KMS-11 (cell line): Measurements from ENCODE around the gene LAMTOR5.

Source experiments
- H2AFZ ChIP-seq: fragments of 200-600 bp; sonication (generic); 2 replicates; pipeline ENCODE4 v1.6.1; 2016; ENCODE audit warnings: antibody characterized with exemption, mixed run types, low read depth
- H3K27ac ChIP-seq: fragments of 200-600 bp; sonication (generic); 2 replicates; pipeline ENCODE4 v1.6.1; 2016; ENCODE audit warnings: mild to moderate bottlenecking, mixed run types
- H3K27me3 ChIP-seq: fragments of 200-600 bp; sonication (generic); 2 replicates; pipeline ENCODE4 v1.6.1; 2017; ENCODE audit warnings: mild to moderate bottlenecking, low read depth, mixed run types, moderate library complexity; ENCODE audit not compliant: insufficient read depth
- H3K36me3 ChIP-seq: fragments of 200-600 bp; sonication (generic); 2 replicates; pipeline ENCODE4 v1.6.1; 2017; ENCODE audit warnings: mild to moderate bottlenecking, mixed run types; ENCODE audit not compliant: insufficient read depth
- H3K4me1 ChIP-seq: fragments of 200-600 bp; sonication (generic); 2 replicates; pipeline ENCODE4 v1.6.1; 2016; ENCODE audit warnings: mild to moderate bottlenecking, low read depth, mixed run types; ENCODE audit not compliant: poor library complexity, severe bottlenecking
- H3K4me2 ChIP-seq: fragments of 200-600 bp; sonication (generic); 2 replicates; pipeline ENCODE4 v1.7.0; 2016; ENCODE audit warnings: mild to moderate bottlenecking, mixed run types
- H3K4me3 ChIP-seq: fragments of 200-600 bp; sonication (generic); IDR thresholded peaks from 2 replicates; pipeline ENCODE4 v1.6.1; 2017; ENCODE audit warnings: low read depth, low read length, mixed read lengths; ENCODE audit not compliant: insufficient read depth
- H3K79me2 ChIP-seq: fragments of 200-600 bp; sonication (generic); 2 replicates; pipeline ENCODE4 v1.6.1; 2016; ENCODE audit warnings: low read depth, mixed run types; ENCODE audit not compliant: insufficient read depth
- H3K9ac ChIP-seq: fragments of 200-600 bp; sonication (generic); 2 replicates; pipeline ENCODE4 v1.6.1; 2016; ENCODE audit warnings: mild to moderate bottlenecking, mixed run types
- H4K20me1 ChIP-seq: fragments of 200-600 bp; sonication (generic); 2 replicates; pipeline ENCODE4 v1.6.1; 2016; ENCODE audit warnings: mild to moderate bottlenecking, mixed run types; ENCODE audit not compliant: insufficient read depth
- TF ChIP-seq, protein P1 (sequence below): fragments of 200-600 bp; sonication (generic); conservative IDR thresholded peaks from 2 replicates; pipeline ENCODE4 v1.6.1; 2017; ENCODE audit warnings: low read depth, mild to moderate bottlenecking, antibody characterized with exemption, low read length, moderate library complexity, mixed read lengths

LAMTOR5 gene

DNA sequence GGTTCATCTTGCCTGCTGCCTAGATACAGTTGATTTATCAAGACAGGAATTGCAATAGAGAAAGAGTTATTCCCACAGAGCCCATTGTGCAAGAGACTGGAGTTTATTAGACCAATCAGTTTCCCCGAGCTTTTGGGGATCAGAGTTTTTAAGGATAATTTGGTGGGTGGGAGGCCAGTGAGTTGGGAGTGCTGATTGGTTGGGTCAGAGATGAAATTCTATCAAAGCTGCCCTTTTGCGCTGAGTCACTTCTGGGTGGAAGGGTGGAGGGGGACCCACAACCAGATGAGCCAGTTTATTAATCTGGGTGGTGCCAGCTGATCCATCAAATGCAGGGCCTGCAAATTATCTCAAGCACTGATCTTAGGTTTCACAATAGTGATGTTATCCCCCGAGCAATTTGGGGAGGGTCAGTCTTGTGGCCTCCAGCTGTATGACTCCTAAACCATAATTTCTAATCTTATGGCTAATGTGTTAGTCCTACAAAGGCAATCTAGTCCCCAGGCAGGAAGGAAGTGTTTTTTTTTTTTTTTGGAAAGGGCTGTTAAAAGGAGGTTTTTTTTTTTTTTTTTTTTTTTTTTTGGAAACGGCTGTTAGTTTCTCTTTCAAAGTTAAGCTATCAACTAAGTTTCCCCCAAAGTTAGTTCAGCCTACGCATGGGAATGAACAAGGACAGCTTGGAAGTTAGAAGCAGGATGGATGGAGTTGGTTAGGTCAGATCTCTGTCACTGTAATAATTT, 24.1 kb downstream of the LAMTOR5 start:
- Histone ChIP-seq H3K27me3 (no peaks in the 10 kb centered on the region), H3K9ac (no peak overlapping the region), H3K79me2 (no peaks in the 10 kb centered on the region), H3K4me1 (no peaks in the 10 kb centered on the region), H3K27ac (no peak overlapping the region), H2AFZ (no peak overlapping the region), H3K36me3 (no peaks in the 10 kb centered on the region), H3K4me3 (no peak overlapping the region), H3K4me2 (no peak overlapping the region), H4K20me1 (no peaks in the 10 kb centered on the region)
- TF ChIP-seq, protein P1, sequence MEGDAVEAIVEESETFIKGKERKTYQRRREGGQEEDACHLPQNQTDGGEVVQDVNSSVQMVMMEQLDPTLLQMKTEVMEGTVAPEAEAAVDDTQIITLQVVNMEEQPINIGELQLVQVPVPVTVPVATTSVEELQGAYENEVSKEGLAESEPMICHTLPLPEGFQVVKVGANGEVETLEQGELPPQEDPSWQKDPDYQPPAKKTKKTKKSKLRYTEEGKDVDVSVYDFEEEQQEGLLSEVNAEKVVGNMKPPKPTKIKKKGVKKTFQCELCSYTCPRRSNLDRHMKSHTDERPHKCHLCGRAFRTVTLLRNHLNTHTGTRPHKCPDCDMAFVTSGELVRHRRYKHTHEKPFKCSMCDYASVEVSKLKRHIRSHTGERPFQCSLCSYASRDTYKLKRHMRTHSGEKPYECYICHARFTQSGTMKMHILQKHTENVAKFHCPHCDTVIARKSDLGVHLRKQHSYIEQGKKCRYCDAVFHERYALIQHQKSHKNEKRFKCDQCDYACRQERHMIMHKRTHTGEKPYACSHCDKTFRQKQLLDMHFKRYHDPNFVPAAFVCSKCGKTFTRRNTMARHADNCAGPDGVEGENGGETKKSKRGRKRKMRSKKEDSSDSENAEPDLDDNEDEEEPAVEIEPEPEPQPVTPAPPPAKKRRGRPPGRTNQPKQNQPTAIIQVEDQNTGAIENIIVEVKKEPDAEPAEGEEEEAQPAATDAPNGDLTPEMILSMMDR = no peak

DNA sequence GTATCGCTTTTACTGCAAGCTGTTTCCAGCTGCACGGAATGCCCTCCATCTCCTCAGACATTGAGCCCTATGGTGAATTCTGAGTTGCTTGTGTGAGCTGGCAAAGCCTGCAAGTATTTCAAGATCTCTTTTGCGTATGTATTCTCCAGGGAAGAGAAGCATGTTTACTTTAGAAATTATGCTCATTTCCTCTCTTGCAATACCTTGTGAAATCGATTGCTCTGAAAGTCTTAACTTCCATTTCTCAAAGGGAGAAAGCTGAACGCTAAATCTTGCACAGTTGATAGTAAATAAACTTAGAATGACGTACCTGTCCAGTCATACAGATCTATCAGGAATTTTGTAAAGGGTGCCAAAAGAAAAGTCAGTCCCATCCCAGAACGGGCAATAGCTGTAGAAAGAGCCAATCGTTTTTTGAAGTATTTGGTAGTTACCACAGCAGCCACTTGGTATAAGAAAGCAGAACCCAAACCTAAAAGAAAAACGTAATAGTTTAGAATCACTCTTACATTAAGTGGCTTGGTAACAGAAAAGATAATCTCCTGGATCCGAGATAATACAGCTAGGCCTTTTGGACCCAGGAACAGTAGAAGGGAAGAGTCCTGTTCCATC, 26.7 kb downstream of the LAMTOR5 start:
- Histone ChIP-seq H3K27ac (no peak overlapping the region), H3K79me2 (no peaks in the 10 kb centered on the region), H3K9ac (no peak overlapping the region), H3K4me3 (no peak overlapping the region), H2AFZ (no peak overlapping the region), H4K20me1 (no peaks in the 10 kb centered on the region), H3K36me3 (no peaks in the 10 kb centered on the region), H3K4me1 (no peaks in the 10 kb centered on the region), H3K27me3 (no peaks in the 10 kb centered on the region), H3K4me2 (no peak overlapping the region)
- TF ChIP-seq, protein P1 = no peak

DNA sequence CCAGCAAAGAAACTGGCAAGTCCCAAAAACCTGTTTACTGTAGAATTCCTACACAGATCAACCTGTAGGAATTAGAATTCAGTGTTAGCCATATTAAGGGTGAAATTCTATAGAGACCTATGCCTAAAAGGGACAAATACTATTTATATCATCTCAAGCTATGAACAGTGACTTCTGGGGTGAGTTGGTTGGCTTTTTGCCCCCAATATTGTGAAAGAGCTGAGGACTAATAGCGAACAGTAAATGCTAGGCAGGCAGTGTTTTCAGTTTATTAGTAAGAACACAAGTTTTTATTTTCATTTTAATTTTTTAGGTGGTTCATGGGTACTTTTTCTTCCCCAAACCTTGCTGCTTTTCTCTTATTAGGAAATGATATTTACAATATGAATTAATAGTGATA, 32.0 kb downstream of the LAMTOR5 start:
- Histone ChIP-seq H3K27ac (no peak overlapping the region), H4K20me1 (no peaks in the 10 kb centered on the region), H3K4me3 (no peak overlapping the region), H3K9ac (no peak overlapping the region), H3K36me3 (no peaks in the 10 kb centered on the region), H3K4me1 (no peaks in the 10 kb centered on the region), H2AFZ (no peak overlapping the region), H3K79me2 (no peaks in the 10 kb centered on the region), H3K4me2 (no peak overlapping the region), H3K27me3 (no peaks in the 10 kb centered on the region)
- TF ChIP-seq, protein P1 = no peak

DNA sequence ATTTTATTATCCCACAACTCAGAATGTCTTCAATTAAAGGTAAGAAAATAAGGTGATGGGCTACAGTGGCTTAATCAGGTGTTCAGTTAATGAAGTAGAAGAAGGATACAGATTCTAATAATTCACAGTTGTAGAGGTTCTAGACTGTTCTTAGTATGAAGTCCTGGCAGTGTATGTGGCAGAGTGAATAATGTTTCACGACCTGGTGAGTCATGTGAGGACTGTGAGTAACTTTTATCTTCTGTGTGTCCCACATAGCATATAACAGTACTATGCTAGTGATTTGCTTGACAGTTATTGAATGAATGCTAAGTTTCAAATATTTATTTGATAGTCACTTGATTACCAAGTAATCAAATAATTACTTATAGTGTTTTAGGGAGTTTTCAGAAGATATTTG, 36.7 kb downstream of the LAMTOR5 start:
- H3K4me1 ChIP-seq = no peaks in the 10 kb centered on the region
- no peak overlapping the region for H3K4me2 ChIP-seq
- H4K20me1 ChIP-seq = no peaks in the 10 kb centered on the region
- no peaks in the 10 kb centered on the region for H3K27me3 ChIP-seq
- H2AFZ ChIP-seq = no peak overlapping the region
- H3K9ac ChIP-seq = no peak overlapping the region
- no peaks in the 10 kb centered on the region for H3K79me2 ChIP-seq
- H3K27ac ChIP-seq = no peak overlapping the region
- TF ChIP-seq, protein P1 = no peak
- no peaks in the 10 kb centered on the region for H3K36me3 ChIP-seq
- H3K4me3 ChIP-seq = no peak overlapping the region
